ENCODE data around the gene SLC25A44.

The SLC25A44 gene

GRCh38 chr1:156258859-156259258 is 65.0 kb downstream of the SLC25A44 start:
- Histone ChIP-seq H4K20me1 (ENCODE audit: control insufficient read depth, insufficient read depth, low read depth, low read length) (no peaks in the 10 kb centered on the region), H3K9me3 (ENCODE audit: control insufficient read depth, insufficient read depth, low read length) (no peaks in the 10 kb centered on the region), H3K36me3 (ENCODE audit: control insufficient read depth, low read length) (peaks cover 80% of the 10 kb centered on the region), H3K4me1 (ENCODE audit: control insufficient read depth, low read length) (no peaks in the 10 kb centered on the region), H3K9me2 (replicated peaks; ENCODE audit: control insufficient read depth, low read length) (no peaks in the 10 kb centered on the region), H3K4me2 (ENCODE audit: low read length) (no peak overlapping the region), H3K79me2 (ENCODE audit: control insufficient read depth, low read length) (no peaks in the 10 kb centered on the region), H3K27me3 (ENCODE audit: control insufficient read depth, low read length) (no peaks in the 10 kb centered on the region), H3F3A (ENCODE audit: control insufficient read depth, insufficient read depth) (no peaks in the 10 kb centered on the region), H3K4me3 (ENCODE audit: low read length) (no peak overlapping the region), H3K27ac (ENCODE audit: low read depth, low read length) (no peak overlapping the region)
- TF ChIP-seq CTCF (IDR thresholded peaks at IDR 0.05; ENCODE audit: low read depth, low read length, poor library complexity, severe bottlenecking) (no peak), EZH2phosphoT487 (IDR thresholded peaks at IDR 0.05; ENCODE audit: borderline replicate concordance, low read length) (no peak)

GRCh38 chr1:156259805-156260204 is 65.9 kb downstream of the SLC25A44 start:
- H3K79me2 ChIP-seq (ENCODE audit: control insufficient read depth, low read length) = no peaks in the 10 kb centered on the region
- TF ChIP-seq CTCF (IDR thresholded peaks at IDR 0.05; ENCODE audit: low read depth, low read length, poor library complexity, severe bottlenecking) (no peak), EZH2phosphoT487 (IDR thresholded peaks at IDR 0.05; ENCODE audit: borderline replicate concordance, low read length) (no peak)
- no peaks in the 10 kb centered on the region for H3K4me1 ChIP-seq (ENCODE audit: control insufficient read depth, low read length)
- peaks cover 80% of the 10 kb centered on the region for H3K36me3 ChIP-seq (ENCODE audit: control insufficient read depth, low read length)
- no peak overlapping the region for H3K27ac ChIP-seq (ENCODE audit: low read depth, low read length)
- H3F3A ChIP-seq (ENCODE audit: control insufficient read depth, insufficient read depth) = no peaks in the 10 kb centered on the region
- H3K4me2 ChIP-seq (ENCODE audit: low read length) = no peak overlapping the region
- no peaks in the 10 kb centered on the region for H3K9me3 ChIP-seq (ENCODE audit: control insufficient read depth, insufficient read depth, low read length)
- no peak overlapping the region for H3K4me3 ChIP-seq (ENCODE audit: low read length)
- H3K9me2 ChIP-seq (replicated peaks; ENCODE audit: control insufficient read depth, low read length) = no peaks in the 10 kb centered on the region
- H4K20me1 ChIP-seq (ENCODE audit: control insufficient read depth, insufficient read depth, low read depth, low read length) = no peaks in the 10 kb centered on the region
- no peaks in the 10 kb centered on the region for H3K27me3 ChIP-seq (ENCODE audit: control insufficient read depth, low read length)

- no peak overlapping the region for H3K27ac ChIP-seq (ENCODE audit: low read depth, low read length)
These were observed 67.0 kb downstream of the SLC25A44 start for GRCh38 chr1:156260896-156261295.

More at GRCh38 chr1:156260896-156261295, 67.0 kb downstream of the SLC25A44 start:
- Histone ChIP-seq H3K36me3 (ENCODE audit: control insufficient read depth, low read length) (peaks cover 87% of the 10 kb centered on the region), H3K4me2 (ENCODE audit: low read length) (no peak overlapping the region), H3K4me3 (ENCODE audit: low read length) (no peak overlapping the region), H4K20me1 (ENCODE audit: control insufficient read depth, insufficient read depth, low read depth, low read length) (no peaks in the 10 kb centered on the region), H3K9me3 (ENCODE audit: control insufficient read depth, insufficient read depth, low read length) (no peaks in the 10 kb centered on the region), H3K4me1 (ENCODE audit: control insufficient read depth, low read length) (no peaks in the 10 kb centered on the region), H3K9me2 (replicated peaks; ENCODE audit: control insufficient read depth, low read length) (no peaks in the 10 kb centered on the region), H3K79me2 (ENCODE audit: control insufficient read depth, low read length) (no peaks in the 10 kb centered on the region), H3K27me3 (ENCODE audit: control insufficient read depth, low read length) (no peaks in the 10 kb centered on the region), H3F3A (ENCODE audit: control insufficient read depth, insufficient read depth) (no peaks in the 10 kb centered on the region)
- no peak for TF ChIP-seq EZH2phosphoT487 (IDR thresholded peaks at IDR 0.05; ENCODE audit: borderline replicate concordance, low read length)
- no peak for TF ChIP-seq CTCF (IDR thresholded peaks at IDR 0.05; ENCODE audit: low read depth, low read length, poor library complexity, severe bottlenecking)

Data from DOHH2 (cell line).